Endodermal cell (in vitro differentiated cells): ENCODE results near the gene KRTAP10-6. TPM values are rescaled to one million over a fixed set of nuclear protein-coding genes. Genes with fewer than 3 reads are reported as not detected.

Source experiments
- DNase-seq: peaks from one replicate; pipeline ENCODE4 v3.0.0-alpha.2; 2017
- H3K27ac ChIP-seq: 2 replicates; pipeline ENCODE4 v1.5.1; 2013; ENCODE audit warnings: mild to moderate bottlenecking, low read depth, low read length, moderate library complexity
- H3K27me3 ChIP-seq: 2 replicates; pipeline ENCODE4 v1.6.1; 2013; ENCODE audit warnings: mild to moderate bottlenecking, low read length, moderate library complexity; ENCODE audit not compliant: insufficient read depth, control insufficient read depth, poor library complexity, severe bottlenecking
- H3K36me3 ChIP-seq: 2 replicates; pipeline ENCODE4 v1.7.0; 2013; ENCODE audit warnings: mild to moderate bottlenecking, low read length, moderate library complexity; ENCODE audit not compliant: control insufficient read depth, insufficient read depth
- H3K4me1 ChIP-seq: one replicate; pipeline ENCODE4 v1.7.0; 2013; ENCODE audit warnings: low read length; ENCODE audit not compliant: control insufficient read depth, insufficient read depth
- H3K4me3 ChIP-seq: 2 replicates; pipeline ENCODE4 v1.5.1; 2013; ENCODE audit warnings: mild to moderate bottlenecking, low read length, moderate library complexity
- H3K9ac ChIP-seq: 2 replicates; pipeline ENCODE4 v1.6.1; 2013; ENCODE audit warnings: mild to moderate bottlenecking, low read length, moderate library complexity; ENCODE audit not compliant: poor library complexity, severe bottlenecking; ENCODE audit errors: extremely low read depth
- H3K9me3 ChIP-seq: 2 replicates; pipeline ENCODE4 v1.6.1; 2013; ENCODE audit warnings: mild to moderate bottlenecking, low read length, moderate library complexity; ENCODE audit not compliant: control insufficient read depth
- H3K27ac Mint-ChIP-seq: 2 replicates; pipeline ENCODE4 v1.8.0; 2020; ENCODE audit warnings: mixed read lengths
- H3K27me3 Mint-ChIP-seq: 2 replicates; pipeline ENCODE4 v1.8.0; 2021; ENCODE audit warnings: mild to moderate bottlenecking, mixed read lengths; ENCODE audit not compliant: insufficient read depth
- H3K36me3 Mint-ChIP-seq: 2 replicates; pipeline ENCODE4 v1.8.0; 2020; ENCODE audit warnings: low read depth, mixed read lengths
- H3K4me1 Mint-ChIP-seq: 2 replicates; pipeline ENCODE4 v1.8.0; 2020; ENCODE audit warnings: mixed read lengths
- H3K4me3 Mint-ChIP-seq: 2 replicates; pipeline ENCODE4 v1.8.0; 2020; ENCODE audit warnings: mild to moderate bottlenecking, moderate library complexity, mixed read lengths
- H3K9me3 Mint-ChIP-seq: 2 replicates; pipeline ENCODE4 v1.8.0; 2020; ENCODE audit warnings: mild to moderate bottlenecking, mixed read lengths
- CTCF ChIP-seq: fragments of 200-600 bp; sonication (generic); conservative IDR thresholded peaks from 2 replicates; pipeline ENCODE4 v1.5.0; 2021; ENCODE audit warnings: antibody characterized with exemption, mild to moderate bottlenecking
- WGBS, 2 experiments: methylation state at CpG; one replicate each; pipeline versions ENCODE4 v1.1.5 to v1.1.7; 2013; ENCODE audit warnings: missing lambda C conversion rate in 2 of 2, mixed read lengths in 1 of 2; ENCODE audit not compliant: insufficient coverage in 1 of 2, insufficient read length in 1 of 2; 5-methylcytosine and 5-hydroxymethylcytosine counted together
- total RNA-seq, 2 donors: library from RNA; stranded (reverse); fragmentation: NEBNext Ultra II Directional in 1 of 2; extraction: Animal tissue kit (Norgen Biotek cat#: 25700) in 1 of 2; gene quantifications; 2 replicates in 1 of 2; 3 replicates in 1 of 2; pipeline ENCODE4 v1.2.1, GENCODE V29; 2021

The KRTAP10-6 gene
- total RNA-seq, 2 donors from 2014 or later, result not detected

DNA sequence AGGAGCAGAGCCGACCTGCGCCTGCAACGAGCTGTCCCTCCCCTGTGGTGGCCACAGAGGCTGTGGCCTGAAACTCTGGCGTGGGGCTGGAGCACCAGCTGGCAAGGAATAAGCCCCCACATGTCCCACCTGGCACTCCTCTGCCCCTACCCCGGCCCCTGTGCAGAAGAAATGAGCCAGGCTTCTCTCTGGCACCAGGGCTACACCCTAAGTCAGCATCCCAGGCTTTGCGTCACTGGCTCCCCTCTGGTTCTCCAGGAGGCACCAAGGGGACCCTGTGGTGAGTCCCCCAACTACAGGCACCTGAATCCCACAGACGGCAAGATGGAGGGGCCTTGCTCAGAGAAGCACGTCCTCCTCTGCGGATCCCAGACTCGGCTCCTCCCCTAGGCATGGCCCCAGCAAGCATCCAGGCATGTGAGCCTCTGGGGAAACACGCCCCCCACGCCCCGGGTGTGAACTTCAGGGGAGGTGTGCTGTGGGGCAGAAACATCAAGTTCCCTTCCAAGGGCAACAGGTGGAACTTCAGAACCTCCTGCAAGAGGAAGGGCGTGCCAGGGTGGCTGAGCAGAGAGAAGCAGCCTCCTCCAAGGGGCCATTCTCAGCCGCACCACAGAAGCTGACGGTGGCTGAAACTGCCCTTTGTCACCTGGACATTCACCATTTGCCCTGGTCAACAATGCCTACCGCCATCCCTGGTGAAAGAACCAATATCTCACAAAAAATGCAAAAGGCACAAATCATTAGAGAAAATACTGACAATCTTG is 11.0 kb upstream of the KRTAP10-6 start:
- H3K4me1 ChIP-seq, result no peaks in the 10 kb centered on the region
- no peak for TF ChIP-seq CTCF
- no peaks in the 10 kb centered on the region for H3K36me3 Mint-ChIP-seq
- no peaks in the 10 kb centered on the region for H3K27me3 Mint-ChIP-seq
- DNase-seq, result peak; percentile 46
- peaks cover 4% of the 10 kb centered on the region for H3K4me1 Mint-ChIP-seq
- H3K4me3 ChIP-seq, result no peak overlapping the region
- H3K27ac Mint-ChIP-seq, result no peak overlapping the region
- no peak overlapping the region for H3K27ac ChIP-seq
- H3K4me3 Mint-ChIP-seq, result no peak overlapping the region
- peaks cover 5% of the 10 kb centered on the region for H3K9me3 Mint-ChIP-seq
- no peak overlapping the region for H3K9ac ChIP-seq
- H3K36me3 ChIP-seq, result no peaks in the 10 kb centered on the region
- H3K9me3 ChIP-seq, result peaks cover 13% of the 10 kb centered on the region
- 68 to 70% methylated on average over 11 to 17 of the region's 17 CpGs for WGBS, 2 experiments
- H3K27me3 ChIP-seq, result no peaks in the 10 kb centered on the region

- no peaks in the 10 kb centered on the region for H3K4me1 ChIP-seq
- Mint-ChIP-seq H3K4me3 (no peak overlapping the region), H3K27me3 (no peaks in the 10 kb centered on the region), H3K4me1 (peaks cover 9% of the 10 kb centered on the region), H3K9me3 (peaks cover 5% of the 10 kb centered on the region), H3K36me3 (no peaks in the 10 kb centered on the region), H3K27ac (no peak overlapping the region)
- H3K27me3 ChIP-seq, result no peaks in the 10 kb centered on the region
- no peak overlapping the region for H3K4me3 ChIP-seq
- no peak for TF ChIP-seq CTCF
- no peak overlapping the region for H3K9ac ChIP-seq
- H3K36me3 ChIP-seq, result no peaks in the 10 kb centered on the region
- WGBS, 2 experiments, result 89 to 95% methylated on average over 8 to 20 of the region's 21 CpGs
- peaks cover 18% of the 10 kb centered on the region for H3K9me3 ChIP-seq
- no peak for DNase-seq
- H3K27ac ChIP-seq, result no peak overlapping the region
Observed at GRCh38 chr21:44602463-44602850, 10.2 kb upstream of the KRTAP10-6 start.

GRCh38 chr21:44601596-44602462 is 9.5 kb upstream of the KRTAP10-6 start:
- 90 to 93% methylated on average over 9 to 23 of the region's 23 CpGs for WGBS, 2 experiments
- Histone ChIP-seq H3K4me1 (no peaks in the 10 kb centered on the region), H3K36me3 (no peaks in the 10 kb centered on the region), H3K27ac (no peak overlapping the region), H3K9me3 (peaks cover 18% of the 10 kb centered on the region), H3K9ac (no peak overlapping the region), H3K4me3 (no peak overlapping the region), H3K27me3 (no peaks in the 10 kb centered on the region)
- no peaks in the 10 kb centered on the region for H3K27me3 Mint-ChIP-seq
- no peak for TF ChIP-seq CTCF
- H3K9me3 Mint-ChIP-seq, result peaks cover 5% of the 10 kb centered on the region
- H3K36me3 Mint-ChIP-seq, result no peaks in the 10 kb centered on the region
- H3K4me1 Mint-ChIP-seq, result peaks cover 9% of the 10 kb centered on the region
- H3K27ac Mint-ChIP-seq, result no peak overlapping the region
- DNase-seq, result peak; percentile 40
- H3K4me3 Mint-ChIP-seq, result no peak overlapping the region
